ENCODE data around the gene THAP4.

GRCh38 chr2:241655516-241656189, 18.7 kb upstream of the THAP4 start:
- TF ChIP-seq EZH2 (IDR thresholded peaks at IDR 0.05; ENCODE audit: borderline replicate concordance, low read depth, low read length, severe bottlenecking), result no peak
- no peak for TF ChIP-seq CTCF (IDR thresholded peaks at IDR 0.05; ENCODE audit: borderline replicate concordance, extremely low read depth, low read length, poor library complexity, severe bottlenecking)

Data from DND-41 (cell line).